ENCODE data around the gene SPSB1. TPM values are rescaled to one million over a fixed set of nuclear protein-coding genes. Genes with fewer than 3 reads are reported as not detected.

The SPSB1 gene
- total RNA-seq, 1 experiment from 2014 or later: 18.2 TPM

DNA sequence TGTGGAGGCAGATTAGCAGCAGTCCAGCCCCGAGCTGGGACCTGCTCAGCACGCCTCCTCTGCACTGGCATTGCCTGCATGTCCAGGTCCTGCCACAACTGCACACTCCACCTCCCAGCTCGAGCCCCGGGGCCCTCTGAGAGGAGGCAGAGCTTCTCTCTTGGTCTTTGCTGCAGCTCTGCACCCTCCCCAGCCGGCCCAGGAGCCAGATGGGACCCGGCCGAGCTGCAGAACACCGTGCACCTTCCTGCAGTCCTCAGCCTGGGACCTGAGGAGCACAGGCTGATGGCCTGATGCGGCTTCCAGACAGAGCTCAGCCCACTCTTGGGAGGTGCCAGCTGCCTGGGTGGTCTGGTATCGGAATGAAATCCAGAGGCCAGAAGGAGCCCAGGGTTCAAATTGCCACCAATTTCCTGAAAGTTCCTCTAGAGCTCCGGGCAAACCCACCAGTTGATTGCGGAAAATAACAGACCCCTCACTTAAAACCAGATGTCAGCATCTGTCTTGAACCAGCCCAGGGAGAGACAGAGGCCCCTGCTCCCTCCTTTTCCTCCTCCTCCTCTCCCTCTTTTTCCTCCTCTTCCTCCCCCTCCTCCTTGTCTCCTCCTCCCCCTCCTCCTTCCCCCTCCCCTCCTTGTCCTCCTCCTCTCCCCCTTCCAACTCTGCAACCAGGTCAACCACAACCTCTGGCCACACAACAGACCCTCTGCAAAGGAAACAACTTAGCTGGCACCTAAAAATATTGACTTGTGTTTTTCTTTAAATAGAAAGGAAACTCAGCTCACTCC lies 10.6 kb upstream of the SPSB1 start:
- ChIA-PET POLR2A (no interaction called here), CTCF (interaction anchor here (1.0 kb wide), 1 partner anchor 292 kb away, joined by 3 read pairs; no protein-coding TSS in a partner anchor)
- H3K36me3 Mint-ChIP-seq (ENCODE audit: insufficient read depth, unreplicated experiment): no peaks in the 10 kb centered on the region

DNA sequence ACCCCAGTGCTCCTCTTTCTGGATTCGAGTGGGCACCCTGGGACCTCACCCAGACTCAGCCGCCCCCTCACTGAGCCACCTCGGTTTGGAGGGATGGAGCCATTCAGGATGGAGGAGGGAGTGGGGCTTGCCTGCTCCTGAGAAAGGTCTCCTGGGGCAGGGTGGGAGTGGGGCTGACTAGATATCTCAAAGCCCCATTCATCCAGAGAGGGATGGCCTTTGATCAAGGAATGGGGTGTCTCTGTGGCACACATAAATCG lies 10.1 kb upstream of the SPSB1 start:
- DNase-seq: no peak
- no peaks in the 10 kb centered on the region for H3K36me3 ChIP-seq (ENCODE audit: control insufficient read depth, insufficient read depth, low read length)
- H3K27ac Mint-ChIP-seq (ENCODE audit: unreplicated experiment): no peak overlapping the region
- TF ChIP-seq, protein P1, sequence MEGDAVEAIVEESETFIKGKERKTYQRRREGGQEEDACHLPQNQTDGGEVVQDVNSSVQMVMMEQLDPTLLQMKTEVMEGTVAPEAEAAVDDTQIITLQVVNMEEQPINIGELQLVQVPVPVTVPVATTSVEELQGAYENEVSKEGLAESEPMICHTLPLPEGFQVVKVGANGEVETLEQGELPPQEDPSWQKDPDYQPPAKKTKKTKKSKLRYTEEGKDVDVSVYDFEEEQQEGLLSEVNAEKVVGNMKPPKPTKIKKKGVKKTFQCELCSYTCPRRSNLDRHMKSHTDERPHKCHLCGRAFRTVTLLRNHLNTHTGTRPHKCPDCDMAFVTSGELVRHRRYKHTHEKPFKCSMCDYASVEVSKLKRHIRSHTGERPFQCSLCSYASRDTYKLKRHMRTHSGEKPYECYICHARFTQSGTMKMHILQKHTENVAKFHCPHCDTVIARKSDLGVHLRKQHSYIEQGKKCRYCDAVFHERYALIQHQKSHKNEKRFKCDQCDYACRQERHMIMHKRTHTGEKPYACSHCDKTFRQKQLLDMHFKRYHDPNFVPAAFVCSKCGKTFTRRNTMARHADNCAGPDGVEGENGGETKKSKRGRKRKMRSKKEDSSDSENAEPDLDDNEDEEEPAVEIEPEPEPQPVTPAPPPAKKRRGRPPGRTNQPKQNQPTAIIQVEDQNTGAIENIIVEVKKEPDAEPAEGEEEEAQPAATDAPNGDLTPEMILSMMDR (IDR thresholded peaks at IDR 0.05; ENCODE audit: insufficient read depth in 1 of 2, low read depth in 1 of 2, low read length in 1 of 2, severe bottlenecking in 1 of 2, unreplicated experiment in 1 of 2): no peak
- H3K4me3 Mint-ChIP-seq (ENCODE audit: unreplicated experiment): no peak overlapping the region
- H3K27me3 ChIP-seq (replicated peaks; ENCODE audit: control insufficient read depth, insufficient read depth, low read length): no peaks in the 10 kb centered on the region
- CTCF ChIA-PET: interaction anchor here (1.0 kb wide), 1 partner anchor 291 kb away, joined by 3 read pairs; no protein-coding TSS in a partner anchor
- no peaks in the 10 kb centered on the region for H3K36me3 Mint-ChIP-seq (ENCODE audit: insufficient read depth, unreplicated experiment)
- POLR2A ChIA-PET: no interaction called here
- H3K9me3 Mint-ChIP-seq (ENCODE audit: unreplicated experiment): no peaks in the 10 kb centered on the region
- H3K4me1 Mint-ChIP-seq (ENCODE audit: low read depth, unreplicated experiment): peaks cover 12% of the 10 kb centered on the region
- no peak overlapping the region for H3K4me3 ChIP-seq (ENCODE audit: low read depth, low read length)
- intact Hi-C loops (cut with micrococcal nuclease; ENCODE audit: unreplicated experiment): loop anchor here (10.0 kb wide), 1 partner anchor 292 kb away; no protein-coding TSS in a partner anchor
- H3K27me3 Mint-ChIP-seq (ENCODE audit: insufficient read depth, unreplicated experiment): no peaks in the 10 kb centered on the region
- H3K4me1 ChIP-seq: peaks cover 7% of the 10 kb centered on the region; the same call in 1 of the 2 replicates
- H3K9me3 ChIP-seq: peaks cover 3% of the 10 kb centered on the region; the same call in 1 of the 2 replicates
- no TSS peak for BruUV-seq (replicated peaks)

More for the DNA sequence above, 10.6 kb upstream of the SPSB1 start:
- TF ChIP-seq, protein P1 (IDR thresholded peaks at IDR 0.05; ENCODE audit: insufficient read depth in 1 of 2, low read depth in 1 of 2, low read length in 1 of 2, severe bottlenecking in 1 of 2, unreplicated experiment in 1 of 2): no peak
- H3K4me3 ChIP-seq (ENCODE audit: low read depth, low read length): no peak overlapping the region
- H3K9me3 ChIP-seq: peaks cover 3% of the 10 kb centered on the region; the same call in 1 of the 2 replicates
- H3K27me3 ChIP-seq (replicated peaks; ENCODE audit: control insufficient read depth, insufficient read depth, low read length): no peaks in the 10 kb centered on the region
- no peaks in the 10 kb centered on the region for H3K36me3 ChIP-seq (ENCODE audit: control insufficient read depth, insufficient read depth, low read length)
- intact Hi-C loops (cut with micrococcal nuclease; ENCODE audit: unreplicated experiment): loop anchor here (10.0 kb wide), 1 partner anchor 293 kb away; no protein-coding TSS in a partner anchor
- no TSS peak for BruUV-seq (replicated peaks)
- DNase-seq: no peak
- peaks cover 12% of the 10 kb centered on the region for H3K4me1 Mint-ChIP-seq (ENCODE audit: low read depth, unreplicated experiment)
- H3K4me1 ChIP-seq: peaks cover 7% of the 10 kb centered on the region; the same call in 1 of the 2 replicates
- H3K4me3 Mint-ChIP-seq (ENCODE audit: unreplicated experiment): no peak overlapping the region
- H3K27ac Mint-ChIP-seq (ENCODE audit: unreplicated experiment): no peak overlapping the region
- H3K9me3 Mint-ChIP-seq (ENCODE audit: unreplicated experiment): no peaks in the 10 kb centered on the region
- no peaks in the 10 kb centered on the region for H3K27me3 Mint-ChIP-seq (ENCODE audit: insufficient read depth, unreplicated experiment)

GRCh38 chr1:9284061-9284460 lies 8.6 kb upstream of the SPSB1 start:
- intact Hi-C loops (cut with micrococcal nuclease; ENCODE audit: unreplicated experiment): loop anchor here (10.0 kb wide), 1 partner anchor 291 kb away; no protein-coding TSS in a partner anchor
- peaks cover 7% of the 10 kb centered on the region for H3K4me1 Mint-ChIP-seq (ENCODE audit: low read depth, unreplicated experiment)
- Histone ChIP-seq H3K4me1 (peaks cover 4% of the 10 kb centered on the region; the same call in 1 of the 2 replicates), H3K36me3 (ENCODE audit: control insufficient read depth, insufficient read depth, low read length) (no peaks in the 10 kb centered on the region), H3K27me3 (replicated peaks; ENCODE audit: control insufficient read depth, insufficient read depth, low read length) (no peaks in the 10 kb centered on the region), H3K4me3 (ENCODE audit: low read depth, low read length) (no peak overlapping the region), H3K9me3 (peaks cover 13% of the 10 kb centered on the region; the same call in 1 of the 2 replicates)
- H3K36me3 Mint-ChIP-seq (ENCODE audit: insufficient read depth, unreplicated experiment): no peaks in the 10 kb centered on the region
- ChIA-PET POLR2A (no interaction called here), CTCF (no interaction called here)
- H3K9me3 Mint-ChIP-seq (ENCODE audit: unreplicated experiment): peaks cover 6% of the 10 kb centered on the region
- no peak for DNase-seq
- H3K27ac Mint-ChIP-seq (ENCODE audit: unreplicated experiment): no peak overlapping the region
- no peaks in the 10 kb centered on the region for H3K27me3 Mint-ChIP-seq (ENCODE audit: insufficient read depth, unreplicated experiment)
- TF ChIP-seq, protein P1 (IDR thresholded peaks at IDR 0.05; ENCODE audit: insufficient read depth in 1 of 2, low read depth in 1 of 2, low read length in 1 of 2, severe bottlenecking in 1 of 2, unreplicated experiment in 1 of 2): no peak
- BruUV-seq (replicated peaks): no TSS peak
- H3K4me3 Mint-ChIP-seq (ENCODE audit: unreplicated experiment): no peak overlapping the region

Measured in Caco-2 (cell line).